HG02642 (cell line): ENCODE data around the gene CRIP3.

ENCODE experiments used
- ATAC-seq: cut with Tn5 transposase; IDR thresholded peaks from one replicate; pipeline ENCODE4 v1.9.1; 2021; ENCODE audit warnings: mild to moderate bottlenecking; ENCODE audit not compliant: unreplicated experiment, poor library complexity

The CRIP3 gene

DNA sequence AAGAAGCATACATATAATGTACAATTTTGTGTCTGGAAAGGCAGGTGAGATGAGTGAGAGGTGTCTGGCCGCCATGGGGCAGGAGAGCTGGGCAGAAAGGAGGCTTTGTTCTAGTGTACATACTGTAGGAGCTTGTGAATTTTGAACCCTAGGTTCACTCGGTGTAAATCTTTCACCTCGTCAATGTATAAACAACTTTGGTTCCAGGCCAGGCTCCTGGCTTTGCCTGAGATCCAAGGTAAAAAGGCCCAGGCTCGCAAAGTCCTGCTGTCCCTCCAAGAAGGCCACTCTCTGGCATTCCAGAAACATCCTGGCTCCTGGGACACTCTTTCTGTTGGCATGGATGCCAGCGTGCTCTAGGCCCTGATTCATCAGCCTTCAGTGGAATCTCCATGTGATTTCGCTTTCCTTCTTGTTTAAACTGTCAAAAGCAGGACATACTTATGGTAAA is 17.7 kb downstream of the CRIP3 start:
- no peak for ATAC-seq

DNA sequence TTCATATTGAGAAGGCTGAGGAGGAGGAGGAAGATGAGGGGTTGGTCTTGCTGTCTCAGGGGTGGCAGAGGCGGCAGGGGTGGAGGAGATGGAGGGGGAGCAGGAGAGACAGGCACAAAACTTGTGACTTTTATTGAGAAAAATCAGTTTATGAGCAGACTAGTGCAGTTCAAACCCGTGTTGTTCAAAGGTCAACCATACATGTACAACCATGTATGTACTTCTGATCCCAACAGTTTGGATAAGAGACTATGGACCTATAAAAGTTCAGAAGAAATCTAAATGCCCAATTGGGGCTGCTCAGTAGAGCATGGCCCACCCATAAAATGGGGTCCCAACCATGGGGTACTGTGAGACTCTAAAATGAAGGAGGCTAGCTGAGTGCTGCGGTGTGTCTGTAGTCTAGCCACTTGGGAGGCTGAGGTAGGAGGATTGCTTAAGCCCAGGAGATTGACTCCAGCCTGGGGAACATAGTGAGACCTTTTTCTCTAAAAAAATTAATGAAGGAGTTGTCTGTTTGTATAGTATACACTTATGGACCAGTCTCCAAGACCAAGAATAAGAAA is 18.2 kb downstream of the CRIP3 start:
- no peak for ATAC-seq

DNA sequence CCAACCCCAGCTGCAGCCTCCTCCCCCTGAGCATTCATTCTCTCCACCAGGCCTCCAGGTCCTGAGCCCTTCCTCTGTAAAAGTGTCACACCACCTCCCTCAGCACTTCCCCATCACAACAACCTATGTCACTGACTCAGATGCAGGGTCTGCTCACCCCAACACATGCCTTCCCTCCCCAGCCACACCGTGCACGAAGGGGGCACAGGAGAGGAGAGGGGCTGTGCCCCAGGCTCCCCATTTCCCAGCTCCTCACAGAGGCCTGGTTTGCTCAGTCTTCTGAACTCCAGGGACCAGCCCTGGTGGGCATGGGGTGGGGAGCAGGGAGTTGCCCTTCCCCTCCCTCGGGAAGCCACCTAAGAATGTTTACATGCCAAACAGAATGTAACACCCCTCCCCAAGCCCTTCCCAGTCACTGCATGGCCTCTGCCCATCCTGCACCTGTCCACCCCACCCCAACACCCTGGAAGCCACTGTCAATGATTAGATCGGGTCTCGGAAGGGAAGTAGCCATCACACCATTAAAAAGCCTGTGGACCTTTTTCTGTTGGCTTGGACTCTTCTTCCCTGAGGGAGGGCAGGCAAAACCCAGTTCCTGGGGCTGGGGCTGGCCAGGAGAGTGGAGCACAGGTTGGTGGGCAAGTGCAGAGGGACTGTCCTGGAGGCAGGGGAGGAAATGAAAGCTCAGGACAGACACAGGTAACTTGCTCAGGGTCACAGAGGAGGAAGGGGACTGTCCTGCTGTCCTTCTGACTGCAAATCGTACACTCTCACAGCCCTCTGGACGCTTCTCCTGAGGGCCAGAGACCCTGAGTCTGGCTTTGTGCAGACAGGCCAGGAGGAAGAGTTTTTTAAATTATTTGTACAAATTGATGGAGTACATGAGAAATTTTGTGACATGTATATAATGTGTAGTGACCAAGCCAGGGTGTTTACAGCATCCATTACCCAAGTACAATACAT is 20.6 kb downstream of the CRIP3 start:
- ATAC-seq: no peak

DNA sequence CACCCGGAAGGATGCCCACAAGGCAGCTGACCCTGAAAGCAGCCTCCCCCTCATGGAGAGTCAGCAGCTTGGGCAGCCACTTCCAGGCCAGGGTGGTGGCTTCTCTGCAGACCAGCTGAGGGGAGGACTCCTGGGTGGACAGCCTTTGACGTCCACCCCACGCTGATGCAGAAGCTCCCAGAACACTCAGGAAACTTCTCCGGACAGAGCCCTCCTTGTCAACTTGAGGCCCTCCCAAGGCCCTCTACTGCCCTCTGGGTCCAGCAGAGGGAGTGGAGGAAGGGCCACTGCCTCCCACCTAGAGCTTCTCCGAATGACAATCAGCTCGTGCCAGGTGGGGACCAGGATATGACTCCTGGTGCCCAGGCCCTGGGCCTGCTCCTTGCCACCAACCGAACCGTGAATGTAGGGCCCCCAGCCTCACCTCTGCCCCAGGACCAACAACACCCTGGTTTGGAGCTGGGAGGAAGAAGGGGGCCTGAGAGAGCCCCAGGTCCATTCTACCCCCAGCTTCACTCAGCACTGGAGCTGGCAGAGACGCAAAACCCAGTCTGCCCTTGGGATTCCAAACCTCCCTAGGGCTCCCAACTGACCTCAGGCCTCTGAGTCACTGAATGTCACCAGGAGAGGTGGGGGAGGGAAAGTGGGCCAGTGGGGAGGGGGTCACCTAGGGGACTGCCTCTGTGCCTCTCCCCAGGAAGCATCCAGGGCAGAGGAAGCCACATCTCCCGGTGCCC is 21.5 kb downstream of the CRIP3 start:
- ATAC-seq: no peak

DNA sequence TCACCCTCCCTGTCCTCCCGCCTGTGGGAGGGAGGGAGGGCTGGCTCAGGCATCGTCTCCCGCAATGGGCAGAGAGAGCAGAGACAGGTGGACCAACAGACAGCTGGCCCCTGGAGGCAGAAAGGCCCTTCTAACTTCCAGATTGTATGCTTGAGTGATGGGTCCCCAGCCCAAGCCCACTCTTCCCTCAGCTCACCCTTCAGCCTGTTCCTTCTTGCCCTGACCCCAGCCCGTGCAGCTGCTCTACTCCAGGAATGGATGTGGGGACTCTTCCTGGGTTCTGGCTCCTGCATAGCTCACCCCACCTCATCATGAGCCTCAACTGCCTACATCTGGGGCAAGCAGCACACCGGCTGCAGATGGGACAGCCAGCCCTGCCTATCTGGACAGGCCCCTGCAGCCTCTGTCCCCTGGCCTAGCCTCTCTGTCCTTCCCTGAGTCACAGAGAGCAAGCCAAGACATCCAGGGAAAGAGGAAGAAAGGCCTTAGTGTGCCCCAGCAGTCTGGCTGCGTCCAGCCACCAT is 22.1 kb downstream of the CRIP3 start:
- no peak for ATAC-seq

DNA sequence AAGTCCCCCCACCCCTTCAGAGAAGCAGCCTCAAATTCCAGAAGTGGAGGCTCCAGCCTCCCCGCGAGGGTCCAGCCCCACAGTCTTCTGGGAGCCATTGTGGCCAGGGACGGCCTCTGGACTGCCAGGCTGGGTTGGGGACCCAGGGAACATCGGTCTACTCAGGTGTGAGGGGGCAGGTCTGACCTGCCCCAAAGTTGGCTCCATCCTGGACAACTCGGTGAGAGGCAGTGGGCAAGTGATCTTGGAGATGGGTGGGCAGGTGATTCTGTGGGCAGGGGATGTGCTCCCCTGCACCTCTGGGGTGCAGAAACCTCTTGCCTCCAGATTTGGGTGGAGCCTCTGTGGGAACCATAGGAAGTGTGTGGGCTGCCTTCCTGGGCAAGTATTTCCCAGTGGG is 22.8 kb downstream of the CRIP3 start:
- ATAC-seq: no peak

DNA sequence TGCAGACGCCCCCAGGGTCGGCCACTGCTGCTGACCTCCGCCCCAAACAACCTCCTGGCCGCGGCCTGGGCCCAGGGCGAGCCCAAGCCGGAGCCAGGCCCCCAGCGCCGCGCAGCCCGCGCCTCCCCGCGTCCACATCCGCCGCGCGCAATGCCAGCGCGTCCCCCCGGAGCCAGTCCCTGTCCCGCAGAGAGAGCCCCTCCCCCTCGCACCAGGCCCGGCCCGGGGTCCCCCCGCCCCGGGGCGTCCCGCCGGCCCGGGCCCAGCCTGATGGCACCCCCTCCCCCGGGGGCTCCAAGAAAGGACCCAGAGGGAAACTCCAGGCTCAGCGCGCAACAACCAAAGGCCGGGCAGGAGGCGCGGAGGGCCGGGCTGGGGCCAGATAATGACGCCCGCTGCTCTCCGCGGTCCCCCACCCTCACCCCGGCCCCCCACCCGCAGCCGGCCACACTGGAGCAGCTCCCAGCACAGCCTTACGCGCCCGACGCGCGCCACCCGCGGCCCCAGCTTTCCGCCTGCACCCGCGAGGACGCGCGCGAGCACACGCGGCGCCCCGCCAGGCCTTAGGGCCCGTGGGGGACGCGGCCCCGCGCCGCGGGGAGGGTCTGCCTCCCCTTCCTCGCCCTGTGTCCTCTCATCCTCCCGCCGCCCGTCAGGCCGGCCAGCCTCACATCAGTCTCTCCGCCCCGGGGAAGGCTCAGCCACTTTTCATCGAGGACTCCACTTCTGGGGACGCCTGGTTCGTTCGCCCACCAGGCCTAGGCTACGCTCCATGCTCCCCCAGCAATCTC is 23.4 kb downstream of the CRIP3 start:
- no peak for ATAC-seq

DNA sequence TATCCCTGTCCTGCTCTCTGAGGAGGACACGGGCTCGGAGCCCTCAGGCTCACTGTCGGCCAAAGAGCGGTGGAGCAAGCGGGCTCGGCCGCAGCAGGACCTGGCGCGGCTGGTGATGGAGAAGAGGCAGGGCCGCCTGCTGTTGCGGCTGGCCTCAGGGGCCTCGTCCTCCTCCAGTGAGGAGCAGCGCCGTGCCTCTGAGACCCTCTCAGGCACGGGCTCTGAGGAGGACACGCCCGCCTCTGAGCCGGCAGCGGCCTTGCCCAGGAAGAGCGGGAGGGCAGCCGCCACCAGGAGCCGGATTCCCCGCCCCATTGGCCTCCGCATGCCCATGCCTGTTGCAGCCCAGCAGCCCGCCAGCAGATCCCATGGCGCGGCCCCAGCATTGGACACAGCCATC is 24.7 kb downstream of the CRIP3 start:
- ATAC-seq: no peak

DNA sequence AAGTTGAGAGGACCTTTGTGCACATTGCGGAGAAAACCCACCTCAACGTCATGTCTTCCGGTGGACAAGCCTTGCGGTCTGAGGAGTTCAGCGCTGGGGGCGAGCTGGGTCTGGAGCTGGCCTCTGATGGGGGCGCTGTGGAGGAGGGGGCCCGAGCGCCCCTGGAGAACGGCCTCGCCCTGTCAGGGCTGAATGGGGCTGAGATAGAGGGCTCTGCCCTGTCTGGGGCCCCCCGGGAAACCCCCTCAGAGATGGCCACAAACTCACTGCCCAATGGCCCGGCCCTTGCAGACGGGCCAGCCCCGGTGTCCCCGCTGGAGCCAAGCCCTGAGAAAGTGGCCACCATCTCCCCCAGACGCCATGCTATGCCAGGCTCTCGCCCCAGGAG is 25.1 kb downstream of the CRIP3 start:
- no peak for ATAC-seq

DNA sequence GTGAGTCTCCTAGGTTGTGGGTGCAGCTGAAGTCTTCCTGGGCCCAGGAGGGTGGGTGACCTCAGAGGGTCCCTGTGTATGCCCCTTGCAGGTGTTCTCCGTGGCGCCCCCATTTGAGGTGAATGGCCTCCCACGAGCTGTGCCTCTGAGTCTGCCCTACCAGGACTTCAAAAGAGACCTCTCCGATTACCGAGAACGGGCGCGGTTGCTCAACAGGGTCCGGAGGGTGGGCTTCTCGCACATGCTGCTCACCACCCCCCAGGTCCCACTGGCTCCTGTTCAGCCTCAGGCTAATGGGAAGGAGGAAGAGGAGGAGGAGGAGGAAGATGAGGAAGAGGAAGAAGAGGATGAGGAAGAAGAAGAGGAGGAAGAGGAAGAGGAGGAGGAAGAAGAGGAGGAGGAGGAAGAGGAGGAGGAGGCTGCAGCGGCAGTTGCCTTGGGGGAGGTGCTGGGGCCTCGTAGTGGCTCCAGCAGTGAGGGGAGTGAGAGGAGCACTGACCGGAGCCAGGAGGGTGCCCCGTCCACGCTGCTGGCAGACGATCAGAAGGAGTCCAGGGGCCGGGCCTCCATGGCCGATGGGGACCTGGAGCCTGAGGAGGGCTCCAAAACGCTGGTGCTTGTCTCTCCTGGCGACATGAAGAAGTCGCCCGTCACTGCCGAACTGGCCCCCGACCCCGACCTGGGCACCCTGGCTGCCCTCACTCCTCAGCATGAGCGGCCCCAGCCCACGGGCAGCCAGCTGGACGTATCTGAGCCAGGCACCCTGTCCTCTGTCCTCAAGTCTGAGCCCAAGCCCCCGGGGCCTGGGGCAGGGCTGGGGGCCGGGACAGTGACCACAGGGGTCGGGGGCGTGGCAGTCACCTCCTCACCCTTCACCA is 25.8 kb downstream of the CRIP3 start:
- ATAC-seq: no peak

DNA sequence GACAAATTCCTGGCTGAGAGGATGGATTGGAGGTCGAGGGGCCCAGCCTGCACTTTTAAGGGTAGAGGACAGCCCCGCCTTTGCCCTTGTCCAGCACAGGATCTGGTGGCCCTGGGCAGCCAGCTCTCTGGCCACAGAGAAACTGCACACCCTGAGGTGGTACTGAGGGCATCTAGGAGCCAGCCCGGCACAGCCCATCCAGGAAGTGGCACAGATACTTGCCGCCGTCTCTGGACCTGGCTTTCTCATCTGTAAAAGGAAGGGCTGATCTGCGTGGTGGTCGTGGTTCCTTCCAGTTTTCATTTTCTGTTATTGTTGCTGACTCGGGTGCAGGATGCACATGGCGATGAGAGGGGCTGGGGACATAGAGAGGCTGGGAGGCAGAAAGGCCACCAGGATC is 26.6 kb downstream of the CRIP3 start:
- ATAC-seq: no peak

DNA sequence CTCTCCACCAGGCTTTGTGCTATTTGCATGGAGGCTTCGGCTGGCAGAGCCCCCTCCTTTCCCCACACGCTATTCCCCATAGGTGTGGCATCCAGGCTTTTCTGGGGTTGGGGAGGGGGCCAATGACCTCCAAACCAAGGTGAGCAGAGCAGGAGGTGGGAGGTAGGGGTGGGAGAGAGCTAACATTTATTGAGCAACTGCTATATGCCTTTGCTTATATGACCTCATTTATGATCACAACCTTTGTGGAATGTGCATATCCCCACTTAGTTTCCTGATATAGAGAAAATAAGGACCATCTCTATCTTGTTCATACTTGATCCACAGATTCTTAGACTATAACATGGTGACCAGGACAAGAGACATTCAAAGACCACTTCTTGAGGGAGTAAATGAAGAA is 28.4 kb downstream of the CRIP3 start:
- ATAC-seq: no peak

DNA sequence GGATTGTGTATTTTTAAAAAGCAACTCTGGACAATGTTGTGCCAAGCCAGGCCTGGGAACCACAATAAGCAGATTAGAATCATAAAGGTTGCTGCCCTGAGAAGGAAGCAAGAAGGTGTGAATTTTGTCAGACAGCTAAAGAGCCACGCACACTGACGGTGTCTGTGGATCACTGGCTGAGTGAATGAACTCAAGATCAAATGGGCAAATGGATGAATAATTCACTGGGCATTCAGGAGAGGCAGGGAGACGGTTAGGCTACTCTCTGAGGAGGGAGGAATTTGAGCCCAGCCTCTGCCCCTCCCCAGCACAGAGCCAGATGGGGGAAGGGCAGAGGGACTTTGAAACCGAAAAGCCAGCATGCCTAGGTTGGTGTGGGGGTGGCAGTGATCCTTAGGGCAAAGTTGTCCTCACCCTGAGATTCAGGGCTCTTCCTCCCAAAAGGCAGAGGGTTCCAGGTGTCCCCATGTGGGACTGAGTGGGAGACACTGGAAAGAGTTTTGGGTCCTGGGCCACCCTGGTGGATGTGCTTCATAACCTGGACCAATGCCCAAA is 30.0 kb downstream of the CRIP3 start:
- ATAC-seq: no peak

DNA sequence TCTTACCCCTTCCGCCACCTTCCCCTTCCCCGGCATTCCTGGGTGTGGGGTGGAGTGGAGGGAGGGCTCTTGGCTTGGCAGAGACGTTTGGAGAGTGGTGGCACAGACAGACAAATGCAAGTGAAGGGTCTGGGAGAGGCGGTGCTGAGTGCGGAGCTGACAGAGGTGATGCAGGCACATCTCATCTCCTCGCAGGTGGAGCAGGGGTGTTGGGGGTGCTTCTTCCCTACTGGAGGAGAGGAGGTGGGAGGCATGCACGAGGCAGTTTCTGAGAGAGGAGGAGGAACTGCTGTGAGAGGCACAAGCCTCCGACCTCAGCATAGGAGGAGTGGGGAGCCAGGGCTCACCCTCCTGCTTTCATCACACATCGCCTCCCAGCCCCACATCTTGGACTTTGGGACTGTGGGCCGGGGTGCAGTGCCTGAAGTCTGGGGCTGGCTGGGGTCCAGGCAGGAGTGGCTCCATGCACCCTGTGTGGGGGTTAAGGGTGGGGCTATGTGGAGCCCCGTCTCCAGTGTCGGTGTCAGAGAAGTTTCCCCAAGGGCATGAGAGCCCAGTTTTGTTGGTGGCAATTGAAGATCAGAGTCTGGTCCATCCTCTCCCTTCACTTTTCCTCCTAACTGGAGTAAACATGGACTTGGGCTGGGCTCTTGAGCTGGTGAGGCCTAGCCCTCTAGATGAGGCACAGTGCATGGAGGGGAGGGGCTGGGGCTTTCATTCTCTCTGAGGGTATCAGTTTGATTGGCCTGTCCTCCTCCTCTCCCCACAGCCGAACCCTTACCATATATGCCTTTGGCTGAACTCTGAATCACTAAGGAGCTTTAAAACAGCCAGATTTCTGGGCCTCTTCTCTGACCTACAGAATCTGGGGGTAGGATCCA is 30.7 kb downstream of the CRIP3 start:
- no peak for ATAC-seq

DNA sequence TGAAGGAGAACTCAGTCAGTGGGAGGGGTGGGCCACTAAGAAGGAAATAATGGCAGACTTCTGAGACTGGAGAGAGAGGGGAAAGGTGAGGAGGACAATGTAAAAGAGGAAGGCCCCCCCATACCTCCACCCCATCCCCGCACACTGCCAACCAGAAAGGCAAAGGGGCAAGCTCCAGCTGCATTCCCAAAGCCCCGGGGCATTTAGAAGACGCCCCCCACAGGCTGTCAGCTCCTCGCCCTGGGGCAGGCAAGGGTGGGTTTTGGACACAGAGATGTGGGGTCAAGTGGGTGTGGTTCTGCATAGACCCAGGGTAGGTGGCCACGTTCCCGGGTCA is 31.4 kb downstream of the CRIP3 start:
- no peak for ATAC-seq

DNA sequence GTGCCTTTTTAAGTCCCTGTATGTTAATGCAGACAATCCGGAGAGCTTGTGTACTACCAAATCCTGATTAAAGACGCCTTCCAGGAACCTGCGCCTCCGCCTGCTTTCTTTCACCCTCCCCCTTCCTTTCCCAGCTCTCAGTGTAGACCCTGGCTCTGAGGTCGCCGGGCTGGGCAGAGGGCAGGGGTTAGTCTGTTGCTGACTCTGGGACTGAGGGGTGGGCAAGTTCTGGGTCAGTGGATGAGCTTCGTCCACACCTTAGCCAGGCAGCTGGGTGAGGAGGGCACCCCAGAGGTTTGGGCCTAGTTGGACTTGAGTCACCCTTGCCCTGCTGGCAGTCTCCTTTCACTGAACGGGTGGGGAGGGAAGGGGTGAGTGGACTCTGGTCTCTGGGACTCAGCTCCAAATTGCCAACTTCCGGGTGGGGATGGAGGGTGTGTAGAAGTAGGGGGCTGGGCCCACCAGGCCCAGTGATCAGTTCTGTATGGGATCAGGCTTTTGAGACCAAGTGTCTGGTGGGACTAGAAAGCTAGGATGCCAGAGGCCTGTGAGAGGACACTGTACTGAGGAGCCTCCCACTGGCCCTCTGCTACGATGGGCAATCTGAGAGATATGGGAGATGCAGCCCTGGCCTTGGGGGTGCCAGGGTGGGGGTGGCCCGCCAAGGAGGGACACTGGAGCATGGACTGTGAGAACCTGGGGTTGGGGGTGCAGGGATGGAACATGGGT is 31.9 kb downstream of the CRIP3 start:
- no peak for ATAC-seq

DNA sequence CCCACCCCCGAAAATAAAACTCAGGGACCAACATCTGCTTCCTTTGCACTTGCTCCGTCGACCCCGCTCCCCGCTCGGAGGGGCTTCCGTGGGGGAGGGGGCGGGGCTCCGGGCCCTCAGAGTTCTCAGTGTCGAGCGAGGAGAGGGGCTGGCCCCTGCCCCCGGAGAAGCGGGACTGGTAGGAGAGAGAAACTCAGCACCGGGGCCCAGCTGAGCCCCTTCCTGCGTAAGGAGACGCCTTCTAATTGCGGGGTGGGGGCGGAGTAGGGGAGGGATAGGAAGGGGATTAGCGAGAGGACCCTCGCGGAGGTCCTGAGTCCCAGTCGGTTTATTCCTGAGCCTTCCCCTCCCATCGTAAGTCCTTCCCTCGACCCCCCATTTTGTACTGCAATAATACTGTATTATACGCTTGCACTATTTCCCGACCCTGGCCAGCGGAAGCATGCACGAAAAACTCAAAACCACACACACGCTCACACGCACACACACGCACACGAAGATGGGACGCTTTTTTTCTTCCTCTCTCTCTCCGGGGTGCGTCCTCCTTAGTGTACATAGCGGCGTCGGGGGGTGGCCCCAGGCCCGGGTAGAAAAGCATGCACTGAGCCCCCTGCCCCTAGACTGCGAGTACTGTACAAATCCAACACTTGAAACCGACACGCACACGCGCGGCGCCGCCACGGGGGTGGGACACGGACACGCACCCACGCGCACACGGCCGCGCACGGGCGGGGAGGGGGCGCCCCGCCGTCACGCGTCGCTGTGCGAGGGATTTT is 32.6 kb downstream of the CRIP3 start:
- no peak for ATAC-seq
